Measurements from ENCODE around the gene CLCN1.
A peak's percentile ranks its signal among the peaks of the same experiment; 100 is the strongest.

The CLCN1 gene

DNA sequence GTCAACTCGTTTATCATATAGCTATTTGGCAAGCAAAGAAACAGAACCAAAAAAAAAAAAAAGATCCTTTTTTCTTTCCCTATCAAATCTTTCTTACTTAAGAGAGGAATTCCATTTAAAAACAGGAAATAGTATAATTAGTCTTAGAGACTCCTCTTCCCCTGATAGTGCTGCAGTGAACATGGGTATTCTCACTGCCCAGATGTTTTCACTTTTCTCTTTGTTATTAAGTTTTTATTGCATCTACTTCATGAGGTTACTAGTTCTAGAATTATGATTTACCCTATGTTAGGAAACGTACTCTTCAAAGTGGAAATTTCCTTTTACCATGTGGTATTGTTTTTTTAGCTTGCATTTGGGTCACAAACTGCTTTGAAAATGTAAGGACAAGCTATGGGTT lies 19.2 kb upstream of the CLCN1 start:
- peak in 1 of 2 donors; percentile 29 for DNase-seq

DNA sequence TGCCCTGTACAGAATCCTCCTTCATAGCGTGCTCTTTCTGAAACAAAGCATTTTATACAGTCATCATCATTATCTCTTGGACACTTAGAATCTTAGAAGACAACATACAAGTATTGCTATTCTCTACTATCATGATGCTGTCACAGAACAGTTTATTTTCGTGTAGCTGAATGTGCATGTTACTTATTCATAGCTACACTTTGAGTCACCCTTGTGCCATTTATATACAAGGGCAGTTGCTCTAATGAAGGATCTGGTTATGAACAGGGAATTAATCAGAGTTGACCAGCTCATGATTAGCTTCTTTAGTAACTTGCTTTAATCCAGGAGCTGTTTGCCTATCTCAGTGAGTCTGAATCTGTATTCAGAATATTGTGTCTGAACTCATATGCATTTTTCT lies 16.6 kb upstream of the CLCN1 start:
- DNase-seq, result no peak

DNA sequence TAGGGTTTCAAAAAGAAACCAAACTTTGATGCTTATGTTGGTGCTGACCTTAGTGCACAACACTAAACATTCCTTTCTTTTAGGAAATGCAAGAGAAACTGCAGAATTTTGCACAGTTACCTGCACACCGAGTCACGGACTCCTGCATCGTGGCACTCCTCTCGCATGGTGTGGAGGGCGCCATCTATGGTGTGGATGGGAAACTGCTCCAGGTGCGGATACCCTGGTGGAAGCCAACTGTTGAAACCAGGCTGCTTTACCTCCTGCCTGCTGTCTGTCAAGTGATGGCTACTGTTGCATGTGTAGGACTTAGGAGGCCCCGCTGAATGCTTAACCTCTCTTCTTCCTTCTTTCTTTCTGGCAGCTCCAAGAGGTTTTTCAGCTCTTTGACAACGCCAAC lies 16.1 kb upstream of the CLCN1 start:
- DNase-seq, result no peak

DNA sequence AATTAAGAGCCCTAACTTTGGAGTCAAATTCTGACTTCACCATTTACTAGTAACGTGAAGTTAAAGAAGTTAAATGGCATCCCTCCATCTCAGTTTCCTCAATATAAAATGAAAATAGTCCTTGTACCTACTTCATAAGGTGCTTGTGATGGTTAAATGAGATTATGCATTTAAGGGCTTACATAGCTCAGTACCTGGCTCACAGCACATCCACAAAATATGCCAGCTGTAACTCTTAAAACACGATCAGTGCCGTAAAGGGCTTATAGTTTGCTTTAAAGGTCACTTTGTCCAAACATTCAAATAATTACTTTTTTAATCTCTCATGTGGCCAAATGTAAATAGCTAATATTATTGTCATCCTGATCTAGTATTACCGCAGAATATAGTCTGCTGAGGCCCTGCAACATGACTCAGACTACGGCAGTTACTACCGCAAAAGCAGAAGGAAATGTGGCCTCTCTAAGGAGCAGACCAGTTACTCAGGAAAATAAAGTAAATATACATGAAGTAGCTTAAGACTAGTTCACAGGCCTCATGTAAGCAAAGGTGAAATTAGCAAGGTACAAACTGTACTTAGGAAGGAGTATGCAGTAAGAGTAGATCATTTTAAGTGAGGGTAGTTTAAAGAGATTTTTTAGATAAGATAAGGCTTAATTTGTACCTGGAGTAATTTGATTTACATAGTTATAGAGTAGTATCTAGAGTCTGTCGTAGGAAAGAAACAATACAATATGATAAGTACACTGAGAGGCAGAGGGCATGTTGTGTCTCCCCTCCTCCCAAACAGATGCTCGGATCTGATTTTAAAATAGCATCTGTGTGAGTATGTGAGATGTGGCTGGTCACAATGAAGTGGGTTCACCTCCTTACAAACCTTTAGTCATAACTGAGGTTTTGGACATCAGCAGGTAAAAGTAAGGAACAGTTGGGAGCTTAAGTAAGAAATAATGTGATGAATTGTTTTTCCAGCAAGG lies 14.7 kb upstream of the CLCN1 start:
- DNase-seq, result peak; percentile 62 to 65

DNA sequence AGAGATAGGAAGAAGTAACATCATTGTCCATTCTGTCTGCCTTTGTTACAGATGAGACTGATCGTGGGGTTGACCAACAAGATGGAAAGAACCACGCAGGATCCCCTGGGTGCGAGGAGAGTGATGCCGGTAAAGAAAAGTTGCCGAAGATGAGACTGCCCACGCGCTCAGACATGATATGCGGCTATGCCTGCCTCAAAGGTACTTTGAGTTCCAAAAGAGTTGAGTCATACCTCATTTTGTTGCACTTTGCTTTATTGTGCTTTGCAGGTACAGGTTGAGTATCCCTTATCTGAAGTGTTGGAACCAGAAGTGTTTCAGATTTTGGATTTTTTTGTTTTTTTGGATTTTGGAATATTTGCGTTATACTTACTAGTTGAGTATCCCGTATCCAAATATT lies 12.2 kb upstream of the CLCN1 start:
- DNase-seq, result no peak

DNA sequence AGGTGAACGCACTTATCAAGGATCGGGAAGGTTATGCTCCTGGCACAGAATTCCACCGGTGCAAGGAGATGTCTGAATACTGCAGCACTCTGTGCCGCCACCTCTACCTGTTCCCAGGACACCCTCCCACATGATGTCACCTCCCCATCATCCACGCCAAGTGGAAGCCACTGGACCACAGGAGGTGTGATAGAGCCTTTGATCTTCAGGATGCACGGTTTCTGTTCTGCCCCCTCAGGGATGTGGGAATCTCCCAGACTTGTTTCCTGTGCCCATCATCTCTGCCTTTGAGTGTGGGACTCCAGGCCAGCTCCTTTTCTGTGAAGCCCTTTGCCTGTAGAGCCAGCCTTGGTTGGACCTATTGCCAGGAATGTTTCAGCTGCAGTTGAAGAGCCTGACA lies 11.0 kb upstream of the CLCN1 start:
- DNase-seq, result no peak

DNA sequence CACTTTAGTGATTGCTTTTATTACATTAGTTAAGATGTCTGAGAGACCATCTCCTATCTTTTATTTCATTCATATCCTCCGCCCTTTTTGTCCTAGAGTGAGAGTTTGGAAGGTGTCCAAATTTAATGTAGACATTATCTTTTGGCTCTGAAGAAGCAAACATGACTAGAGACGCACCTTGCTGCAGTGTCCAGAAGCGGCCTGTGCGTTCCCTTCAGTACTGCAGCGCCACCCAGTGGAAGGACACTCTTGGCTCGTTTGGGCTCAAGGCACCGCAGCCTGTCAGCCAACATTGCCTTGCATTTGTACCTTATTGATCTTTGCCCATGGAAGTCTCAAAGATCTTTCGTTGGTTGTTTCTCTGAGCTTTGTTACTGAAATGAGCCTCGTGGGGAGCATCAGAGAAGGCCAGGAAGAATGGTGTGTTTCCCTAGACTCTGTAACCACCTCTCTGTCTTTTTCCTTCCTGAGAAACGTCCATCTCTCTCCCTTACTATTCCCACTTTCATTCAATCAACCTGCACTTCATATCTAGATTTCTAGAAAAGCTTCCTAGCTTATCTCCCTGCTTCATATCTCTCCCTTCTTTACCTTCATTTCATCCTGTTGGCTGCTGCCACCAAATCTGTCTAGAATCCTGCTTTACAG lies 10.4 kb upstream of the CLCN1 start:
- DNase-seq, result peak; percentile 42 to 90

DNA sequence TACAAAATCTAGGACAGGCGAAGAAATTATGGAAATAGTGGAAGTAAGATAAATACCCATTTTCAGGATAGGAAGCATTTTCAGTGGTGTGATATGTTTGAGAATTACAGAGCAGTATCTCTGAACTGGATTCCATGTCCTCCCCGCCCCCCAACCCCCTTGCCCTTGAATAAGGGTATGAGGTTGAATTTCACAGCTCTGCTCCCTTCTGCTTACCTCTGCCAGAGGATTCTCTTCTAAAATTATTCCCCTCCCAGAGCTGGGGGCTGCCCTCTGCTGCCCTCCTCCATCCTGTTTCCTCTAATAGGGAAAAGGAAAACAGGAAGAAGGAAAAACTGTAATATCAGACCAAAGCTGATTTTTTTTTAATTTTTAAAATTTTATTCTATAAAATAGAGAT lies 7.3 kb upstream of the CLCN1 start:
- DNase-seq, result no peak

DNA sequence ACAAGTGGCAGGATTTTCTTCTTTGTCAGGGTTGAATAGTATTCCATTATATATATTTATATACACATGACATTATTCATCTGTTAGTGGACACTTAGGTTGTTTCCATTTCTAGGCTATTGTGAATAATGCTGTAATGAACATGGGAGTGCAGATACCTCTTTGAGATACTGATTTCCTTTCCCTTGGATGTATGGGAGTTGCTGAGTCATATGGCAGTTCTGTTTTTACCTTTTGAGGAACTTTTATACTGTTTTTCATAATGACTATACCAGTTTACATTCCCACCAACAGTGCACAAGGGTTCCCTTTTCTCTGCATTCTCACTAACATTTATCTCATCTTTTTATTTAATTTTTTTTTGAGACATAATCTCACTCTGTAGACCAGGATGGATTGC lies 1.8 kb upstream of the CLCN1 start:
- DNase-seq, result peak; percentile 40 to 61

DNA sequence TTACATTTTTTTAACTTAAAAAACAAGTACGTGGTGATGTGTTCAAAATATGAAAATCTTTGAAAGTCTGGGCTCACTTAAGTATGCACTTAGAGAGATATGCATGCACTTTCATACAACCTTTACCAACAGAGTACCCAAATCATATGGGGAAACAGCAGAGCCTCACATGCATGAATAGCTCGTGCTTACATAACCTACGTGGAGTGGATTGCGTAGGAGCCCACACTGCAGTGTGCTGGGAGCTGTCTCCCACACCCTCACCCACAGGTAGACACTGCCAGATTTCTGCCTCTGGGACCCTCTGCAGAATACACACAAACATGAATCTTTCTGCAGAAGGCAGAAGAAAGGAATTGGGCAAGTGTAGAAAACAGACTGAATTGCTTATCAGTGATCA lies 581 bp downstream of the CLCN1 start:
- DNase-seq, result peak in 1 of 2 donors; percentile 40

DNA sequence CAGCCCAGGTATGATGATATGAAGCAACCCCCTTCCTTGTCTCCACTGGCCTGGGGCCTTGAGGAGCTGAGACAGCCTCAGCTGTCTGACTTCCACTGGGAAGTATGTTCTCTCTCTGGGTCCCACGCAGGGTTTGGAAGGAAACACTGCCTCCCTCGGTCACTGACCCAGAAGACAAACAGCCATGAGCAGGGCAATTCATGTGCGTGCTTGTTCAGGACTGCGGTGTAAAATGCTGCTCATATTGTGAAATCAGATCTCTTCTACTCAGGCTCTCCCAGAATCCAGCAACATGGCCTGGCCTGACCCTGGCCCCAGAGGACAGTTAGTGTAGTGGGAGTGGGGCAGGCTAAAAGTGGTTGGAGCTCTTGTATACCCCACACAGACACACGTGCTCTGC lies 2.8 kb downstream of the CLCN1 start:
- peak in 1 of 2 donors; percentile 43 for DNase-seq

DNA sequence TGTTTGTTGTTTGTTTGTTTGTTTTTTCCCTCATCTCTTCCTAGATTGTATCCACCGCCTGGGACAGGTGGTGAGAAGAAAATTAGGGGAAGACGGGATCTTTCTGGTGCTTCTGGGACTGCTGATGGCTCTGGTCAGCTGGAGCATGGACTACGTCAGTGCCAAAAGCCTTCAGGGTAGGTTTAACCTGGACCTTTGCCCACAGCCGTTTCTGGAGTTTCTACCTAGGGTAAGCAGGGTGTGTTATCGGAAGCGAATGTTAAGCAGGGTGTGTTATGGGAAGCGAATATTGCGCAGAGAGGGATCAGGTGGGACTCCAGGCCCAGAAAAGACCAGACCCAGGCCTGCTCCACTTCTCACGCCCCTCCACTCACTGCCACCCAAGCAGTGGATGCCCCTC lies 4.7 kb downstream of the CLCN1 start:
- DNase-seq, result no peak

DNA sequence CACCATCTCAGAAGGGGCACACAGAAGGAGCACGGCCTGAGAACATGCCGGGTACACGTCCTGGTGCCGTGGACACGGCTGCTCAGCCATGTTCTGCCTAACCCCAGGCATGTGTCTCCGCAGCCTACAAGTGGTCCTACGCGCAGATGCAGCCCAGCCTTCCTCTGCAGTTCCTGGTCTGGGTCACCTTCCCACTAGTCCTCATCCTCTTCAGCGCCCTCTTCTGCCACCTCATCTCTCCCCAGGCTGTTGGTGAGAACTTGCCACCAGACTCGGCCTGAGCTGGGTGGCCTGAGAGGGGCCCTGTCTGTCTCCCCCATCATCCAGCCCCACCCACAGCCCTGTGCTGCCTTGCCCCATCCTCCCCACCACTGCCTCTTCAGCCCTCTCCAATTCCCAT lies 5.3 kb downstream of the CLCN1 start:
- no peak for DNase-seq

DNA sequence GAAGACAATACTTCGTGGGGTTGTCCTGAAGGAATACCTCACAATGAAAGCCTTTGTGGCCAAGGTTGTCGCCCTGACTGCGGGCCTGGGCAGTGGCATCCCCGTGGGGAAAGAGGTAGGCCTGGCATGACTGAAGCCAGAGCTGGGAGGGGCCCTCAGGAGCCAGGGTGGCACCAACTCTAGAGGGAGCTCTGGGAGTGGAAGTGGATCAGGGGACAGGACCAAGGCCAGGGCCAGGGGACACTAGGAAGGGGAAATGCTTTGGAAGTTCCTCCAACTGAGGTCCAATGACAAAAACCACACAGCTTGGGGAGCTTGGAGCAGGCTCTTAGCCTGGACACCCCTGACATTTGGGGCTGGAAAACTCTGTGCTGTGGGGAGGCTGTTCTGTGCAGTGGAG lies 5.8 kb downstream of the CLCN1 start:
- DNase-seq, result peak; percentile 67 to 73

DNA sequence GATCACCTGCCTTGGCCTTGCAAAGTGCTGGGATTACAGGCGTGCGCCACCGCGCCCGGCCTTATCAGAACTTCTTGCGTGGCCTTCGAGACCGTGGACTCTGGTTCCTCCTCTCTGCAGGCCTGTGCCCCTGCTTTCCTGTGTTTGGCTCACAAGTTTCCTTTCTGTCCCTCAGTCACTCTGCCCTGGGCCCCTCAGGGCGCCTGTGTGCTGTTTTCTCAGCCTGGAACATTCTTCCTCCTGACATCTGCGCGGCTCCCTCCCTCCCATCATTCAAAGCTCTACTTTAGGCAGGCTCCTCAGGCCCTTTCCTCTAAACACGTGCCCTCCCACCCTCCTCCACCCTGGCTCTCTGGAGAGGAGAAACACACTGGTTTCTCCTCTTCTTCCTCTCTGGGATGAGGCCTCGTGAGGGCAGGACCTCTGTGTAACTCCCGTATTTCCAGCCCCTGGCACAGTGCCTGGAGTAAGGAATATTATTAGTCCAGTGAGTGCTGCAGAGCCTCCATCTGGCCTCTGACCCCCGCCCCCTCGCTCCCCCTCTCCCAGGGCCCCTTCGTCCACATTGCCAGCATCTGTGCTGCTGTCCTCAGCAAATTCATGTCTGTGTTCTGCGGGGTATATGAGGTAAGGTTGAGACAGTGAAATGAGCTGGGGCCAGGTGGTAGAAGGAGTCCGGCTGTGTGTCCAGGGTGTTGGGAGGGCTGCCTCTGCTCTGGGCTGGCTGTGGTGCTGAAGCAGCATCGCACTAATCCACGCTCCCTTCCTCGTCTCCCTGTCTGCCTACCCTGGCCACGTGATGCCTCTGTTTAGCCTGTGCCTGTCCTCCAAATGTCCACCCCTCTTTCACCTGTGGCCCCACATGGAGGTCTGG lies 7.1 kb downstream of the CLCN1 start:
- no peak for DNase-seq

DNA sequence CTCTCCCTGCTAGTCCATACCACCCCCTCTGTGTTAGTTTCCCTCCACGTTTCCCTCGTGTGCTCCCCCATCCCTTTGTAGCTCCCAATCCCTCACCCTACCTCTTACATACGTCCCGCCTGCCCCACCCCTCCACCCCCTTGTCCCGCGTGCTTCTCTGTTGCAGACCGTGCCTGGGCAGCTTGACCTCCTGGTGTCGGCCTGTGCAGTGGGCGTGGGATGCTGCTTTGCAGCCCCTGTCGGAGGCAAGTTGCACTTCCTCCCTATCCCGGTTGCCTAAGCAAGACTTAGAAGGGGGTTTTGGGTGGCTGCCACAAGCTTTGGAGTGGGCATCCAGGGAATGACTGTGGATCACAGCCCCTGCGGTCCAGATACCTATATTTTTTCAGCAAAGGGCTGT lies 7.7 kb downstream of the CLCN1 start:
- DNase-seq, result peak in 1 of 2 donors; percentile 74

DNA sequence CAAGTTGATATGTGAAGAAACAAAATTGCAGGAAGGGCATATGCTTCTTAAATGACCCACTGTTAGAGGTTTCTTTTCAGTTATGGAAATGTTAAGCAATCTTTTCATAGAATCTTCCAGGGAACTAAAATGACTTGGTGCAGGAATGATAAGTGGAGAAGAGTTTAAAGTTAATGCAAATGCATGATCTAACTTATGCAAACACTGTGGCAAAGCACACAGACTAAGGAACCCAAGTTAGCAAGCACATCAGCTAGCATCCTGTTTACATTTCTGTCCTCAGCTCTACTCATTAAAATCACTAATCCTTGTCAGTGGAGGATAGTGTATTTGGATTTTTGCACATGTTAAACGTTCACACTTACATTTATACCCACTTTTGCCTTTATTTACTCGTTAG lies 9.3 kb downstream of the CLCN1 start:
- peak in 1 of 2 donors; percentile 17 for DNase-seq

DNA sequence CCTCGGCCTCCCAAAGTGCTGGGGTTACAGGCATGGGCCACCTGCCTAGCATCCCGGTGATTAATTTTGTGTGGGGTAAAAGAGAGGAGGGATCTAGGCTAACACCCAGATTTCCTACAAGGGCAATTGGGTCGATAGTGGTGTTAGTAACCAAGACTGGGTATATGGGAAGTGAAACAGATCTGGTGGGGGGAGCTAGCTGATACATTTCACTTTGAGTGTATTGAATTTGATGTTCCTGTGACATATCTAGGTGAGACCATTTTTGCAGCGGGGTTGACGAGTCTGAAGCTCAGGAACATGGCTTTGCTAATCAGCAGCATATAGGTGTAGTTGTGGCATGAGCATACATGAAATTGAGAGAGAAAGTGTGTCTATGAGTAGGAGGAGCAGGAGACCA lies 12.0 kb downstream of the CLCN1 start:
- DNase-seq, result no peak

DNA sequence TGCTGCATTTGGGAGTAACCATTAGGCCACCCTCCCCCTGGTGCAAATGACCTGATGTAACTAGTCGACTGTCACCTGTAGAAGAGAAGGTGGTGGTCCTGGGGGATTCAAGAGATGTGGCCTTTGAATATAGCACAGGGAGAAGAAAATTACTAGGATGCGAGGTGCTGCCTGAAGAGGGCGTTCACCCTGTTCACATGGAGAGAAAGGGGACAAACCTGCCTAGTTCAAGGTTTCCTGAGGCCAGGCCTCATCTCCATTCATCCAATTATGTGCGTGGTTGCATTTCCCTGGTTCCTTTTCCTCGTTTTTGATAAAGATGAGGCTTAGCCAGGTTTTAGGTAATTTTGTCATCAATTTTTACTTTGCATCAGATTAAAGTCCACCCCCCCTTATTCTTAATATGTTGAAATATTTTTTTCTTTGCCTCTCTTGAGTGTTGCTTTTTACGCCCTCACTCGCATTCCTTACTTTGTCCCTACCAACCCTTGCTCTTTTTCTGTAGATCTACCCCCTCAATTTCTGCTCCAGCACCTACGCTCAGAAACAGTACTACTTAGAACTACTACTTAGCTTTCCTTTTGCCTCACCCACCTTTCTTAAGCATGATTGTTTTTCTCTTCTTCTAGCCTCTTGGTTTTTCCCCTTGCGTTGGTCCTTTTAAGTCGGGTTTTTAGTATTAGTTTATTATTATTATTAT lies 13.7 kb downstream of the CLCN1 start:
- DNase-seq, result no peak

DNA sequence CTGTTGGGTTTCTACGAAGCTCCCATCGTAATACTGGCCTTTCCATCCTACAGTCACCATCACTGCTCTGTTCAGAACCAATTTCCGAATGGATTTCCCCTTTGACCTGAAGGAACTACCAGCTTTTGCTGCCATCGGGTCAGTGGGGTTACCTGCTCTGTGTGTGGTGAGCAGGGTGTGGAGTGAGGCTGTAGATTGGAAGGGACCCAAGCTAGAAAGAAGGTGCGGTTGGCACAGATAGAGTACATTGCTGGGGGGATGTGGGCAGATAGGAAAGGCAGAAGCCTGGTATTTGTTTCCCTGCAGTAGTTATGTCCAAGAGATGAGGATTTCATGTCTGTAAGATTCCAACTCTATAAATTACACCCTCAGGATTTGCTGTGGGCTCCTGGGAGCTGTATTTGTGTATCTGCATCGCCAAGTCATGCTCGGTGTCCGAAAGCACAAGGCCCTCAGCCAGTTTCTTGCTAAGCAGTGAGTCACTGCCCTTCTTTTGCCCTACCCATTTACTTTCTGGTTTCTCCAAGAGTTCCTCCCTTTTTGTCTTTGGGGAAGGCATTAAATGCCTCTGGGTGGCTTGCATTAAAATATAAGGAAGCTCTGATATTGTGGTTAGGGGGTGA lies 15.4 kb downstream of the CLCN1 start:
- DNase-seq, result peak; percentile 60 to 70

DNA sequence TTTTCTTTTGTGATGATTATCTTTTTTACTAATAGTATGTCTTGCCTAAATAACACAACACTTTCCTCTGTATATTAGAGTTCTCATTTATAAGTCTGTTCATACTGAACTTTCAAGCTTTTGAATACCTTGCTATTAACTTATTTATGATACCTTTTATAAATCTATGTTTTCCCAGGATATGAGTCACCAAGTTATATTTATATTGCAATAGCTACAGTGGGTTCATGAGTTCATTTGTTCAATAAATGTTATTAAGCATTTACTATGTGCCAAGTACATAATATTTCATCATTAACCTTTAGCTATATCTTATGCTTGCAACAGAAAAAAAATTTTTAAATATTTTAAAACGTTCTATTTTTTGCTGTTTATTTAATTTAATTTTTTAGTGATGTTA lies 18.3 kb downstream of the CLCN1 start:
- no peak for DNase-seq

DNA sequence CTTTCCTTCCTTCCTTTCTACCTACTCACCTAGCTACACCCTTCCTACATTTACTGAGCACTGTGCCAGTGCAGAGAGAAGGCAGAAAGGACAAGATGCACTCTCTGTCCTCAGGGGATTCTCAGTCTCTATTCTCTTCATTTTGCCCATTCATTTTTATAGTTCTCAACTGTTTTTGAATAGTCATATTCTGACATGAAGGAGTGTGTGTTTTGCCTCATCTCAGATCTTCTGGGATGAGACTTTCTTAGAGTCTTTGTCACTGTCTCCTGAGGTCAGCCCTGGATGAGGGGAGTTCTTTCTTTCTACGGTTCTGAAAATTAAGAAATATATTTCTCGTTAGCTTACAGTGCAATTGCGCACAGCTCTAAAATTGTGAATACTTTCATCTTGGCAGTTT lies 21.3 kb downstream of the CLCN1 start:
- DNase-seq, result no peak
